ENCODE results near the gene RNF38.
"Not testable (repeated sequence)": the region's sequence is repeated elsewhere in the genome, so short reads cannot be mapped to it uniquely, and the experiment has no call there.

- TF ChIP-seq CTCF, POLR2A (IDR thresholded peaks at IDR 0.05): not testable (repeated sequence)
Measured at GRCh38 chr9:36409076-36409475, 9.0 kb upstream of the RNF38 start.

Data from prostate gland (tissue), 2 donors.